OCI-LY1 (cell line): ENCODE measurements around the gene PRM2.

ENCODE experiments used
- H2AFZ ChIP-seq: fragments of 200-600 bp; sonication (generic), shearing (Covaris generic); 2 replicates; pipeline ENCODE4 v1.6.0; 2014; ENCODE audit warnings: antibody characterized with exemption, mild to moderate bottlenecking, low read length
- H3F3A ChIP-seq: fragments of 200-600 bp; sonication (generic), shearing (Covaris generic); 2 replicates; pipeline ENCODE4 v1.6.0; 2014; ENCODE audit warnings: mild to moderate bottlenecking, antibody characterized with exemption, low read length, moderate library complexity; ENCODE audit not compliant: insufficient read depth
- H3K27ac ChIP-seq: fragments of 200-600 bp; sonication (generic); 2 replicates; pipeline ENCODE4 v1.5.1; 2014; ENCODE audit warnings: low read length, mixed run types, mild to moderate bottlenecking, low read depth; ENCODE audit not compliant: poor library complexity, severe bottlenecking
- H3K27me3 ChIP-seq: fragments of 200-600 bp; sonication (generic); 2 replicates; pipeline ENCODE4 v1.6.0; 2014; ENCODE audit warnings: antibody characterized with exemption, mild to moderate bottlenecking, low read length, moderate library complexity; ENCODE audit not compliant: insufficient read depth
- H3K36me3 ChIP-seq: fragments of 200-600 bp; sonication (generic); 2 replicates; pipeline ENCODE4 v1.6.1; 2014; ENCODE audit warnings: mild to moderate bottlenecking, antibody characterized with exemption, low read length, moderate library complexity, mixed read lengths; ENCODE audit not compliant: insufficient read depth
- H3K4me1 ChIP-seq: fragments of 200-600 bp; sonication (generic); 2 replicates; pipeline ENCODE4 v1.5.1; 2014; ENCODE audit warnings: mild to moderate bottlenecking, low read length, moderate library complexity; ENCODE audit not compliant: insufficient read depth, severe bottlenecking
- H3K4me2 ChIP-seq: fragments of 200-600 bp; sonication (generic), shearing (Covaris generic); 2 replicates; pipeline ENCODE4 v1.6.1; 2014; ENCODE audit warnings: low read length
- H3K4me3 ChIP-seq: fragments of 200-600 bp; sonication (generic); 2 replicates; pipeline ENCODE4 v1.5.1; 2014; ENCODE audit warnings: low read length, low read depth, mild to moderate bottlenecking, mixed read lengths; ENCODE audit not compliant: poor library complexity, severe bottlenecking
- H3K79me2 ChIP-seq: fragments of 200-600 bp; shearing (Covaris generic); 2 replicates; pipeline ENCODE4 v1.6.1; 2016; ENCODE audit warnings: mixed run types, low read length, mixed read lengths; ENCODE audit not compliant: insufficient read depth
- H3K9ac ChIP-seq: fragments of 200-600 bp; sonication (generic), shearing (Covaris generic); 2 replicates; pipeline ENCODE4 v1.6.1; 2014; ENCODE audit warnings: mild to moderate bottlenecking, low read length, mixed read lengths
- H3K9me2 ChIP-seq: fragments of 200-600 bp; sonication (generic), shearing (Covaris generic); 2 replicates; pipeline ENCODE4 v1.6.1; 2014; ENCODE audit warnings: low read depth, mild to moderate bottlenecking, low read length, mixed read lengths
- H3K9me3 ChIP-seq: fragments of 200-600 bp; shearing (Covaris generic); 2 replicates; pipeline ENCODE4 v1.6.1; 2014; ENCODE audit warnings: low read length, mixed read lengths
- H4K20me1 ChIP-seq: fragments of 200-600 bp; sonication (generic), shearing (Covaris generic); 2 replicates; pipeline ENCODE4 v1.6.0; 2016; ENCODE audit warnings: mild to moderate bottlenecking, low read length; ENCODE audit not compliant: insufficient read depth
- CTCF ChIP-seq: fragments of 200-600 bp; sonication (generic), shearing (Covaris generic); IDR thresholded peaks from 2 replicates; pipeline ENCODE4 v1.5.1; 2017; ENCODE audit warnings: mild to moderate bottlenecking, antibody characterized with exemption, low read length, moderate library complexity, mixed read lengths
- EZH2 ChIP-seq: fragments of 200-600 bp; sonication (generic), shearing (Covaris generic); IDR thresholded peaks from 2 replicates; pipeline ENCODE4 v1.8.0; 2017; ENCODE audit warnings: borderline replicate concordance, mixed run types, mild to moderate bottlenecking, antibody characterized with exemption, low read length, moderate library complexity, mixed read lengths

Gene PRM2

GRCh38 chr16:11276143-11276895 is at the start of gene PRM2:
TSS of gene PRM2 (minus strand) at chr16:11276480. CDS start at chr16:11276370, 110 bp downstream.
- TF ChIP-seq EZH2 (no peak), CTCF (no peak)
- Histone ChIP-seq H3K9me3 (no peaks in the 10 kb centered on the region), H4K20me1 (no peaks in the 10 kb centered on the region), H3K9ac (no peak within 1 kb of the TSS), H2AFZ (no peak within 1 kb of the TSS), H3K27ac (no peak within 1 kb of the TSS), H3K4me1 (peaks cover 13% of the 10 kb centered on the region), H3K9me2 (no peaks in the 10 kb centered on the region), H3K4me3 (no peak within 1 kb of the TSS), H3F3A (no peaks in the 10 kb centered on the region), H3K79me2 (no peaks in the 10 kb centered on the region), H3K27me3 (no peaks in the 10 kb centered on the region), H3K36me3 (no peaks in the 10 kb centered on the region), H3K4me2 (no peak within 1 kb of the TSS)

DNA sequence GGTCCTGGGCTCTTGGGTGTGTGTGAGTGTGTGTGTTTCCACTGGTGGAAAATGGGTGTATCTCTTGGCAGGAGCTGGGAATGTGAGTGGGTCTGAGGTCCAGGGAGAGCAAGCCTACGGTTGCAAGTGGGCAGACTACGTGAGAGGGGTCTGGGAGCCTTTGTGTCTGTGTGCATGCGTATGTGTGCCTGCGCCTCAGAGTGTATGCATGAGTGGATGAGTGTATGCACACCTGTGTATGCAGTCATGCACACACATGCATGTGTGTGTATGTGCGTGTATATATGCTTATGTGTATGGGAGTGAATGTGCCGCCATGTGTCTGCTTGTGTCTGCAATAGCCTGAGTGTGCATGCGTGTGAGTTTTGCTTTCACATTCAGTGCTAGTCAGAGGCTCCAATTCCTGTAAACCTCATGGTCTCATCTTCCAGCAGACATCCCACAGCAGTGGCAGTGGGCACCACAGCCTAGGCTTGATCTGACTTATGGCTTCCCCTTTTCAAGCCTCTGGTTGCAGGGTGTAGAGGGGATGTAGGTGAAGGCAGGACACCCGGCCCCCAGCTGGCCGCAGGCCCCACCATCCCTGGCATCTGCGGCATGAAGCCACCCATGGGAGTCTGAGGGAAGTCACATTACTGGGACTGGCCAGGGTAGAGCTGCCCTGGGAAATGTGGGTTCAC is 49.3 kb upstream of the PRM2 start:
- H3K36me3 ChIP-seq = peaks cover 10% of the 10 kb centered on the region; the same call in 1 of the 2 replicates
- H2AFZ ChIP-seq = no peak overlapping the region
- no peak overlapping the region for H3K9ac ChIP-seq
- no peak for TF ChIP-seq EZH2
- no peak for TF ChIP-seq CTCF
- no peaks in the 10 kb centered on the region for H3K79me2 ChIP-seq
- peaks cover 30% of the 10 kb centered on the region for H3K4me1 ChIP-seq
- no peaks in the 10 kb centered on the region for H3F3A ChIP-seq
- no peak overlapping the region for H3K27ac ChIP-seq
- no peaks in the 10 kb centered on the region for H3K9me2 ChIP-seq
- no peak overlapping the region for H3K4me3 ChIP-seq
- H3K9me3 ChIP-seq = 0 out of 2 replicates have a peak, but pooled peaks cover 6% of the 10 kb centered on the region
- no peaks in the 10 kb centered on the region for H4K20me1 ChIP-seq
- H3K4me2 ChIP-seq = no peak overlapping the region
- H3K27me3 ChIP-seq = peaks cover 18% of the 10 kb centered on the region; the same call in 1 of the 2 replicates

GRCh38 chr16:11323551-11324336 is 47.5 kb upstream of the PRM2 start:
- Histone ChIP-seq H3K79me2 (no peaks in the 10 kb centered on the region), H3F3A (no peaks in the 10 kb centered on the region), H2AFZ (no peak overlapping the region), H3K4me3 (no peak overlapping the region), H3K9me3 (0 out of 2 replicates have a peak, but pooled peaks cover 6% of the 10 kb centered on the region), H3K4me1 (peaks cover 24% of the 10 kb centered on the region), H3K9ac (no peak overlapping the region), H3K9me2 (no peaks in the 10 kb centered on the region), H3K27ac (no peak overlapping the region), H3K4me2 (no peak overlapping the region), H3K27me3 (peaks cover 18% of the 10 kb centered on the region; the same call in 1 of the 2 replicates), H3K36me3 (peaks cover 10% of the 10 kb centered on the region; the same call in 1 of the 2 replicates), H4K20me1 (no peaks in the 10 kb centered on the region)
- TF ChIP-seq CTCF (no peak), EZH2 (no peak)
